SK-N-SH treated with all-trans-retinoic acid at 6 μM for 48 hours (cell line): ENCODE data around the gene BBS9.

ENCODE experiments used
- ATAC-seq: fragments of 200-7000 bp; cut with Tn5 transposase; 3 replicates; pipeline ENCODE4 v1.9.1; 2020; ENCODE audit warnings: mild to moderate bottlenecking, moderate library complexity
- CSRNP3 ChIP-seq: fragments of 250-450 bp; sonication (Bioruptor Pico); IDR thresholded peaks from 2 replicates; pipeline ENCODE4 v1.5.1; 2021; ENCODE audit warnings: mild to moderate bottlenecking, moderate library complexity
- ESRRG ChIP-seq: fragments of 250-450 bp; sonication (Bioruptor Pico); IDR thresholded peaks from 2 replicates; pipeline ENCODE4 v1.6.1; 2021; ENCODE audit warnings: mild to moderate bottlenecking
- ISL1 ChIP-seq: fragments of 250-450 bp; sonication (Bioruptor Pico); IDR thresholded peaks from 2 replicates; pipeline ENCODE4 v2.1.2; 2022; ENCODE audit warnings: mild to moderate bottlenecking, moderate library complexity
- PATZ1 ChIP-seq: fragments of 250-450 bp; sonication (Bioruptor Pico); IDR thresholded peaks from 2 replicates; pipeline ENCODE4 v1.8.0; 2020; ENCODE audit warnings: mild to moderate bottlenecking, moderate library complexity, borderline replicate concordance
- PPARA ChIP-seq: fragments of 250-450 bp; sonication (Bioruptor Pico); IDR thresholded peaks from 2 replicates; pipeline ENCODE4 v1.5.0; 2020; ENCODE audit warnings: mild to moderate bottlenecking, borderline replicate concordance
- ZNF565 ChIP-seq: fragments of 450-650 bp; formaldehyde crosslinking; conservative IDR thresholded peaks from 2 replicates; pipeline ENCODE4 v1.5.0; 2020; ENCODE audit warnings: low read depth, mild to moderate bottlenecking, moderate library complexity
- ZNF70 ChIP-seq: fragments of 450-650 bp; formaldehyde crosslinking; IDR thresholded peaks from 2 replicates; pipeline ENCODE4 v1.5.0; 2020; ENCODE audit warnings: mild to moderate bottlenecking, moderate library complexity

BBS9 gene

GRCh38 chr7:33654676-33655075 lies 525.3 kb downstream of the BBS9 start:
- ATAC-seq = no peak
- TF ChIP-seq PPARA (CRISPR knock-in tag) (no peak), CSRNP3 (no peak), ESRRG (CRISPR knock-in tag) (no peak), ISL1 (CRISPR knock-in tag) (no peak), ZNF70 (no peak), ZNF565 (CRISPR knock-in tag) (no peak), PATZ1 (no peak)
